HepG2 (cell line): ENCODE results near the gene OS9.

Experiments used
- EZH2 ChIP-seq: conservative IDR thresholded peaks from 2 replicates; pipeline ENCODE4 v1.6.1; 2012; ENCODE audit warnings: mild to moderate bottlenecking, low read depth, low read length, moderate library complexity
- FIP1L1 ChIP-seq: fragments of 200-400 bp; formaldehyde crosslinking; IDR thresholded peaks from 2 replicates; pipeline ENCODE4 v1.6.1; 2018; ENCODE audit warnings: low read depth, mild to moderate bottlenecking, low read length, moderate library complexity, borderline replicate concordance; ENCODE audit not compliant: insufficient read depth
- MAX ChIP-seq: IDR thresholded peaks from 2 replicates; pipeline ENCODE4 v1.6.1; 2012; ENCODE audit warnings: inconsistent platforms
- NR2C2 ChIP-seq: sonication (generic); formaldehyde crosslinking; IDR thresholded peaks from 2 replicates; pipeline ENCODE4 v1.4.0; 2020; ENCODE audit warnings: missing genetic modification reagents, mild to moderate bottlenecking, moderate library complexity, borderline replicate concordance
- PHF20 ChIP-seq: sonication (generic); formaldehyde crosslinking; IDR thresholded peaks from 2 replicates; pipeline ENCODE4 v1.5.0; 2020; ENCODE audit warnings: mild to moderate bottlenecking, missing genetic modification reagents
- POLR2A ChIP-seq, 2 experiments: IDR thresholded peaks; 2 replicates each; pipeline ENCODE4 v1.6.1; 2011; ENCODE audit warnings: low read depth in 2 of 2, low read length in 2 of 2, mild to moderate bottlenecking in 1 of 2, moderate library complexity in 1 of 2; ENCODE audit not compliant: insufficient read depth in 1 of 2
- SMC3 ChIP-seq: IDR thresholded peaks from 2 replicates; pipeline ENCODE4 v1.6.1; 2011; ENCODE audit warnings: low read length, improper control_type of control experiment
- SP1 ChIP-seq, 2 experiments: fragments of 450-650 bp in 1 of 2; sonication (generic) in 1 of 2; formaldehyde crosslinking in 1 of 2; IDR thresholded peaks; 2 replicates each; pipeline versions ENCODE4 v1.4.0 to v1.6.1; 2016 to 2020; ENCODE audit warnings: missing genetic modification reagents in 1 of 2
- TAF1 ChIP-seq: sonication (generic); formaldehyde crosslinking; IDR thresholded peaks from 2 replicates; pipeline ENCODE4 v1.4.0; 2020; ENCODE audit warnings: missing genetic modification reagents
- ZNF570 ChIP-seq: sonication (generic); formaldehyde crosslinking; IDR thresholded peaks from 2 replicates; pipeline ENCODE4 v1.4.0; 2020; ENCODE audit warnings: mild to moderate bottlenecking, missing genetic modification reagents, borderline replicate concordance
- ZNF639 ChIP-seq: conservative IDR thresholded peaks from 2 replicates; pipeline ENCODE4 v1.6.1; 2018; ENCODE audit warnings: missing genetic modification reagents
- ZNF768 ChIP-seq: sonication (generic); formaldehyde crosslinking; IDR thresholded peaks from 2 replicates; pipeline ENCODE4 v1.4.0; 2020; ENCODE audit warnings: missing genetic modification reagents
- TF ChIP-seq, protein P1 (sequence below): sonication (generic); formaldehyde crosslinking; IDR thresholded peaks from 2 replicates; pipeline ENCODE4 v1.5.0; 2020; ENCODE audit warnings: missing genetic modification reagents
- TF ChIP-seq, protein P2 (sequence below), 2 experiments: sonication (generic) in 1 of 2; formaldehyde crosslinking in 1 of 2; IDR thresholded peaks; 2 replicates each; pipeline versions ENCODE4 v1.5.1 to v1.6.1; 2011 to 2020; ENCODE audit warnings: borderline replicate concordance in 1 of 2, low read depth in 1 of 2, low read length in 1 of 2, mild to moderate bottlenecking in 1 of 2, missing genetic modification reagents in 1 of 2, moderate library complexity in 1 of 2

GRCh38 chr12:57731411-57732080 is 37.6 kb downstream of the OS9 start:
- TF ChIP-seq PHF20 (CRISPR knock-in tag) (no peak), TAF1 (CRISPR knock-in tag) (no peak), FIP1L1 (no peak), ZNF768 (CRISPR knock-in tag) (no peak), SP1 (IDR thresholded peaks at IDR 0.05) (no peak), SP1 (CRISPR knock-in tag; IDR thresholded peaks at IDR 0.05) (no peak), EZH2 (no peak), POLR2A (IDR thresholded peaks at IDR 0.05; ENCODE audit: insufficient read depth in 1 of 2, low read depth in 2 of 2, low read length in 2 of 2) (no peak), SMC3 (no peak), ZNF639 (CRISPR knock-in tag) (no peak), ZNF570 (CRISPR knock-in tag) (no peak), MAX (no peak), NR2C2 (CRISPR knock-in tag) (no peak)
- TF ChIP-seq, protein P1, sequence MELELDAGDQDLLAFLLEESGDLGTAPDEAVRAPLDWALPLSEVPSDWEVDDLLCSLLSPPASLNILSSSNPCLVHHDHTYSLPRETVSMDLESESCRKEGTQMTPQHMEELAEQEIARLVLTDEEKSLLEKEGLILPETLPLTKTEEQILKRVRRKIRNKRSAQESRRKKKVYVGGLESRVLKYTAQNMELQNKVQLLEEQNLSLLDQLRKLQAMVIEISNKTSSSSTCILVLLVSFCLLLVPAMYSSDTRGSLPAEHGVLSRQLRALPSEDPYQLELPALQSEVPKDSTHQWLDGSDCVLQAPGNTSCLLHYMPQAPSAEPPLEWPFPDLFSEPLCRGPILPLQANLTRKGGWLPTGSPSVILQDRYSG (CRISPR knock-in tag) = no peak
- TF ChIP-seq, protein P2, sequence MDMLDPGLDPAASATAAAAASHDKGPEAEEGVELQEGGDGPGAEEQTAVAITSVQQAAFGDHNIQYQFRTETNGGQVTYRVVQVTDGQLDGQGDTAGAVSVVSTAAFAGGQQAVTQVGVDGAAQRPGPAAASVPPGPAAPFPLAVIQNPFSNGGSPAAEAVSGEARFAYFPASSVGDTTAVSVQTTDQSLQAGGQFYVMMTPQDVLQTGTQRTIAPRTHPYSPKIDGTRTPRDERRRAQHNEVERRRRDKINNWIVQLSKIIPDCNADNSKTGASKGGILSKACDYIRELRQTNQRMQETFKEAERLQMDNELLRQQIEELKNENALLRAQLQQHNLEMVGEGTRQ (IDR thresholded peaks at IDR 0.05; ENCODE audit: low read depth, low read length) = no peak
- TF ChIP-seq, protein P2 (CRISPR knock-in tag; IDR thresholded peaks at IDR 0.05; ENCODE audit: borderline replicate concordance) = no peak
